ENCODE results near the gene NPAS3. TPM values are rescaled to one million over a fixed set of nuclear protein-coding genes. Genes with fewer than 3 reads are reported as not detected.

NPAS3 gene
- total RNA-seq, 1 donor from 2014 or later, result not detected

- Mint-ChIP-seq H3K4me3 (no peak overlapping the region), H3K4me1 (no peaks in the 10 kb centered on the region), H3K27me3 (ENCODE audit: insufficient read depth, low read depth) (no peaks in the 10 kb centered on the region), H3K27ac (no peak overlapping the region), H3K36me3 (no peaks in the 10 kb centered on the region), H3K9me3 (no peaks in the 10 kb centered on the region)
- H3K4me2 ChIP-seq, result no peak overlapping the region
- H3K4me1 ChIP-seq, result no peaks in the 10 kb centered on the region
- no peaks in the 10 kb centered on the region for H4K20me1 ChIP-seq (ENCODE audit: low read depth)
- no peak overlapping the region for H3K9ac ChIP-seq
- no peak for DNase-seq (ENCODE audit: low spot score)
- TF ChIP-seq EZH2 (IDR thresholded peaks at IDR 0.05), result no peak
- no peak for TF ChIP-seq EZH2phosphoT487 (IDR thresholded peaks at IDR 0.05)
- TF ChIP-seq, protein P1, sequence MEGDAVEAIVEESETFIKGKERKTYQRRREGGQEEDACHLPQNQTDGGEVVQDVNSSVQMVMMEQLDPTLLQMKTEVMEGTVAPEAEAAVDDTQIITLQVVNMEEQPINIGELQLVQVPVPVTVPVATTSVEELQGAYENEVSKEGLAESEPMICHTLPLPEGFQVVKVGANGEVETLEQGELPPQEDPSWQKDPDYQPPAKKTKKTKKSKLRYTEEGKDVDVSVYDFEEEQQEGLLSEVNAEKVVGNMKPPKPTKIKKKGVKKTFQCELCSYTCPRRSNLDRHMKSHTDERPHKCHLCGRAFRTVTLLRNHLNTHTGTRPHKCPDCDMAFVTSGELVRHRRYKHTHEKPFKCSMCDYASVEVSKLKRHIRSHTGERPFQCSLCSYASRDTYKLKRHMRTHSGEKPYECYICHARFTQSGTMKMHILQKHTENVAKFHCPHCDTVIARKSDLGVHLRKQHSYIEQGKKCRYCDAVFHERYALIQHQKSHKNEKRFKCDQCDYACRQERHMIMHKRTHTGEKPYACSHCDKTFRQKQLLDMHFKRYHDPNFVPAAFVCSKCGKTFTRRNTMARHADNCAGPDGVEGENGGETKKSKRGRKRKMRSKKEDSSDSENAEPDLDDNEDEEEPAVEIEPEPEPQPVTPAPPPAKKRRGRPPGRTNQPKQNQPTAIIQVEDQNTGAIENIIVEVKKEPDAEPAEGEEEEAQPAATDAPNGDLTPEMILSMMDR (IDR thresholded peaks at IDR 0.05), result no peak
- H3F3A ChIP-seq (ENCODE audit: low read depth), result no peaks in the 10 kb centered on the region
- no peak overlapping the region for H3K27ac ChIP-seq
- no peaks in the 10 kb centered on the region for H3K9me3 ChIP-seq (ENCODE audit: low read depth)
- H3K27me3 ChIP-seq, result no peaks in the 10 kb centered on the region
- no peak overlapping the region for H2AFZ ChIP-seq (replicated peaks)
- H3K4me3 ChIP-seq, result no peak overlapping the region
- H3K36me3 ChIP-seq, result no peaks in the 10 kb centered on the region
- no peaks in the 10 kb centered on the region for H3K79me2 ChIP-seq (ENCODE audit: low read depth)
Measured at GRCh38 chr14:33730156-33730555, 791.5 kb downstream of the NPAS3 start.

DNA sequence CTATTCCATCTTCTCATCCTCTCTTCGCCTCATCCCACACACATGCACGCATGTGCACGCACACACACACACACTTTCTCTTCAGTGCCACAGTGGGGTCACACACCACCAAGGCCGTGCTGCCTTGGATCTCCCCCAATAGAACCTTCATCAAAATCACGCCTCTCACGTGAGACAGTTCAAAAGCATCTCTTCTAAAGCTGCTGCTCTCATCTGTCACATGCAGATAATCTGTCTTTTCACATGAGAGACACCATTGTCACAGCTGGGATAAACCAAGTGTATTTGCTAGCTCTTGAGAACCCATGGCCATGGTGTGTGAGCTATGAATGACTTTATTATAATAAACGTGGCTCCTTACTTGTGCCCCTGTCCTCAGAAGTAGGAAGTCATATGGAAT, 793.5 kb downstream of the NPAS3 start:
- Mint-ChIP-seq H3K36me3 (peaks cover 3% of the 10 kb centered on the region), H3K27me3 (ENCODE audit: insufficient read depth, low read depth) (no peaks in the 10 kb centered on the region), H3K9me3 (no peaks in the 10 kb centered on the region), H3K4me1 (no peaks in the 10 kb centered on the region), H3K4me3 (no peak overlapping the region), H3K27ac (no peak overlapping the region)
- Histone ChIP-seq H3F3A (ENCODE audit: low read depth) (no peaks in the 10 kb centered on the region), H3K36me3 (no peaks in the 10 kb centered on the region), H3K79me2 (ENCODE audit: low read depth) (no peaks in the 10 kb centered on the region), H3K9ac (no peak overlapping the region), H3K27me3 (no peaks in the 10 kb centered on the region), H4K20me1 (ENCODE audit: low read depth) (no peaks in the 10 kb centered on the region), H3K27ac (no peak overlapping the region), H3K4me3 (no peak overlapping the region), H3K4me1 (no peaks in the 10 kb centered on the region), H3K9me3 (ENCODE audit: low read depth) (no peaks in the 10 kb centered on the region), H2AFZ (replicated peaks) (no peak overlapping the region), H3K4me2 (no peak overlapping the region)
- no peak for DNase-seq (ENCODE audit: low spot score)
- TF ChIP-seq, protein P1 (IDR thresholded peaks at IDR 0.05), result no peak
- no peak for TF ChIP-seq EZH2 (IDR thresholded peaks at IDR 0.05)
- no peak for TF ChIP-seq EZH2phosphoT487 (IDR thresholded peaks at IDR 0.05)

DNA sequence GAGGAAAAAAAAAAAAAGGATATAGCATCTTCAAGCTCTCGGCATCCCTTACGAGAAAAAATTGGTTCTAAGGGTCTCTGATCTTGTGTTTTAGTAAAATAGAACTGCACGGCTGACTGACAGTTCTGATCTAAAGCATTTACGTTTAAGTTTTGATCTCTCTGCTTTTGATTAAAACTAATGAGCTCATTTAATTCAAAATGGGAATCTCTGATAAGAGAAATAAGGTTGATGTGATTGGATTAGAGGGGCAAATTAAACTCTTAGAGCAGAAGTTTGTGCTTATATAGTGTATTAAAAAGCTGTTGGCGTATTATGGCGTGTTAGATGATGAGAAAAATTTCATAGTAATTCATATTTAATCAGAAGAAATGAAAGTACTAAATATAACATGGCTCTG, 794.6 kb downstream of the NPAS3 start:
- no peak for DNase-seq (ENCODE audit: low spot score)
- no peak overlapping the region for H3K27ac ChIP-seq
- H3K4me3 ChIP-seq, result no peak overlapping the region
- H3K27ac Mint-ChIP-seq, result no peak overlapping the region
- H3K36me3 ChIP-seq, result no peaks in the 10 kb centered on the region
- peaks cover 9% of the 10 kb centered on the region for H3K36me3 Mint-ChIP-seq
- H4K20me1 ChIP-seq (ENCODE audit: low read depth), result no peaks in the 10 kb centered on the region
- no peak overlapping the region for H3K4me3 Mint-ChIP-seq
- no peaks in the 10 kb centered on the region for H3K27me3 Mint-ChIP-seq (ENCODE audit: insufficient read depth, low read depth)
- H3K4me1 Mint-ChIP-seq, result peaks cover 1% of the 10 kb centered on the region
- no peaks in the 10 kb centered on the region for H3K79me2 ChIP-seq (ENCODE audit: low read depth)
- peaks cover 3% of the 10 kb centered on the region for H3K4me1 ChIP-seq
- TF ChIP-seq EZH2 (IDR thresholded peaks at IDR 0.05) (no peak), EZH2phosphoT487 (IDR thresholded peaks at IDR 0.05) (no peak)
- TF ChIP-seq, protein P1 (IDR thresholded peaks at IDR 0.05), result no peak
- no peak overlapping the region for H3K4me2 ChIP-seq
- H3K27me3 ChIP-seq, result no peaks in the 10 kb centered on the region
- no peaks in the 10 kb centered on the region for H3F3A ChIP-seq (ENCODE audit: low read depth)
- H3K9me3 Mint-ChIP-seq, result no peaks in the 10 kb centered on the region
- H2AFZ ChIP-seq (replicated peaks), result no peak overlapping the region
- H3K9me3 ChIP-seq (ENCODE audit: low read depth), result no peaks in the 10 kb centered on the region
- H3K9ac ChIP-seq, result no peak overlapping the region
